GM21576 (cell line): Measurements from ENCODE around the gene SUGP2.
"Not testable (repeated sequence)": the region's sequence is repeated elsewhere in the genome, so short reads cannot be mapped to it uniquely, and the experiment has no call there.

Experiments
- ATAC-seq: cut with Tn5 transposase; IDR thresholded peaks from one replicate; pipeline ENCODE4 v1.9.1; 2021; ENCODE audit warnings: mild to moderate bottlenecking, moderate library complexity; ENCODE audit not compliant: unreplicated experiment

Gene SUGP2

DNA sequence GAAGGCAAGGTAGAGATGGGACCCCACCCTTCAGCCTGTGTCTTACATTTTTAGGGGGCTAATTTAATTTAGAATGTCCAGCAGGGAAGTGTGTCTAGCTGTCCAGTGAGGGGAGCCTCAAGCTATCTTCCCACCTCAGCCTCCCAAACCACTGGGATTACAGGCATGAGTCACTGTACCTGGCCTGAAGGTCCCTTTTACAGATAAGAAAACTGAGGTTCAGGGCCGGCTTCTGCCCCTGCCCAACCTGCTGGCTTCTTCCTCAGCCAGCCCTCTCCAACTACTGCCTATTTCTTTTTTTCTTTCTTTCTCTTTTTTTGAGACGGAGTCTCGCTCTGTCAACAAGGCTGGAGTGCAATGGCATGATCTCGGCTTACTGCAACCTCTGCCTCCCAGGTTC, 72.9 kb downstream of the SUGP2 start:
- no peak for ATAC-seq

DNA sequence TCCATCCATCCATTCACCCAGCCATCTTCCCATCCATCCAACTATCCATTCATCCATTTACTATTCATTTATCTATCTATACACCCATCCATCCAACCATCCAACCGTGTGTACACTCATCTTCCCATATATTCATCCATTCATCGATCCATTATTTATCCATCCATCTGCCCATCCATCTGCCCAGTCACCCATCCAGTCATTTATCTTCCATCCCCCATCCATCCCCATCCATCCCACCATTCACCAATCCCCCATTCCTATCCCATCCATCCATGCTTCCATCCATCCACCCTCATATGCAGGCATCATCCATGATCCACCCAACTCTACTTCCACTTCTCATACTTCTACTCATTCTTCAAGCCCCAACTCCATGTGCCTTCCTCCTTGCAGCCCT, 78.3 kb downstream of the SUGP2 start:
- ATAC-seq, result no peak

DNA sequence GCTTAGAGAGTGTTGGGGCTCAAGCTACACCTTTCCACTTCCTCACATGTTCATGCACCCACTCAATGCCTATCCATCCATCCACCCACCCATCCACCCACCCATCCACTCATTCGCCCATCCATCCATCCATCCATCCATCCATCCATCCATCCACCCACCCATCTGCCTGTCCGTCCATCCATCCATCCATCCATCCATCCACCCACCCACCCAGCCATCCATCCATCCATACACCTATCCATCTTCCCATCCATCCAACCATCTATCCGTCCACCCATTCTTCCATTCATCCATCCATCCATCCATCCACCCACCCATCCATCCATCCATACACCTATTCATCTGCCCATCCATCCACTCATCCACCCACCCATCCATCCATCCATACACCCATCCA, 79.2 kb downstream of the SUGP2 start:
- no peak for ATAC-seq

DNA sequence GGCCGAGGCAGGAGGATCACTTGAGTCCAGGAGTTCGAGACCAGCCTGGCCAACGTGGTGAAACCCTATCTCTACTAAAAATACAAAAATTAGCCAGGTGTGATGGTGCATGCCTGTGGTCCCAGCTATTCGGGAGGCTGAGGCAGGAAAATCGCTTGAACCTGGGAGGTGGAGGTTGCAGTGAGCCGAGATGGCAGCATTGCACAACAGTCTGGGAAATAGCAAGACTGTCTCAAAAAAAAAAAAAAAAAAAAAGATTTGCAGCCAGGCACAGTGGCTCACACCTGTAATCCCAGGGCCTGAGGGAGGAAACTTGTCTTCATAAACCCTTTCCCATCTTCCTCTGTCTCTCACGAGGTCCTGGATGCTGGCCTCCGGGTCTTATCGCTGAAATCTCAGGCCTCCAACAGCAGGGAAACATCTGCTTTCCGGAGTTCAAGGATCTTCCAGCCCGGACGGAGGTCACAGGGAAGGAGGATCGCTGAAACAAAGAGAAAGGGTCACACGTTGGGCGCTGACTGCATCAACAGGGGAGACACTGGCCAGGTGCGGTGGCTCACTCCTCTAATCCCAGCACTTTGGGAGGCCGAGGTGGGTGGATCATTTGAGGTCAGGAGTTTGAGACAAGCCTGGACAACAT, 80.8 kb downstream of the SUGP2 start:
- not testable (repeated sequence) for ATAC-seq

DNA sequence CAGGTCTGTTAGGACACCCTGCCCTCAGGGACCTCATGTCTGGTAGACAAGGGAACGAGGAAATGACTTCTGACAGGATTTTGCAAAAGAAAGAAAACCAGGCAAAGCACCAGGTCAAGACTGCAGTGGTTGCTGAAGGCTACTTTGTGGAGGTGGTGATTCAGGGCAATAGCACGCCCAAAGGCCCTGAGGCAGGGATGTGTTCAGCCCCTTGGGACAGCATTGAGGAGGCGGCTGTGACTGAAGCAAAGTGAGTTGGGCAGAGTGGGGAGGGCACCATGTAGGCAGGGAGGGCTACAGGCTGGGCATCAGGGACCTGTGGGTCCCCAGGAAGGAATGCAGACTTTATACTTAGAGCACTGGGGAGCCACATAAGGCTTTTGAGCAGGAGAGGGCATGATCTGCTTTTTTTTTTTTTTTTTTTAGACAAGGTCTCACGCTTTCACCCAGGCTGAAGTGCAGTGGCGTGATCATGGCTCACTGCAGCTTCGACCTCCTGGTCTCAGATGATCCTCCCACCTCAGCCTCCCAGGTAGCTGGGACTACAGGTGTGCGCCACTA, 81.5 kb downstream of the SUGP2 start:
- ATAC-seq, result no peak

DNA sequence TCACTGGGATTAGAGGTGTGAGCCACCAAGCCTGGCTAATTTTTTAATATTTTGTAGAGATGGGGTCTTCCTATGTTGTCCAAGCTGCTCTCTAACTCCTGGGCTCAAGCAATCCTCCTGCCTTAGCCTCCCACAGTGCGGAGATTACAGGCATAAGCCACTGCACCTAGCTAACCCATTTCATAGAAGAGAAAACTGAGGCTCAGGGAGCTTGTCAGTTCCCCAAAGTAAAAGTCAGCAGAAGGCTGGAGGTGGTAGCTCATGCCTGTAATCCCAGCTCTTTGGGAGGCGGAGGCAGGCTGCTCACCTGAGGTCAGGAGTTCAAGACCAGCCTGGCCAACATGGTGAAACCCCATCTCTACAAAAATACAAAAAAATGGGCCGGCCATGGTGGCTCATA, 83.5 kb downstream of the SUGP2 start:
- ATAC-seq, result no peak

DNA sequence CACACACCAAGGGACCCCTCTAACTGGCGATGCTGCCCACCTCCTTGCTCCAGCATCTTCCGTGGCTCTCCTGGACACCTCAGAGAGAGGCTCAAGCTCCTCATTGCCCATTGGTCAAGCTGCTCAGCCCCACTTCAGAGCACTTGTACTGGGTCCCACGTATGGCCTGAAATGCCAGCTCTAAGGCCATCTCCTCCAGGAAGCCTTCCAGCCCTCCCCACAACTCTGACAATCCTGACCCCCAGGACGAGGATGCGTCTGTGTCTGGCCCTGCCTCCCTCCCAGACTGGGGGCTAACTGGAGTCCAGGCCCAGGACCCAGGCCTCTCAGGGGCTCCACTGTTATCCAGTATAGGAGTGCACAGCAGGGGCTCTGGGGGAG, 84.4 kb downstream of the SUGP2 start:
- no peak for ATAC-seq

DNA sequence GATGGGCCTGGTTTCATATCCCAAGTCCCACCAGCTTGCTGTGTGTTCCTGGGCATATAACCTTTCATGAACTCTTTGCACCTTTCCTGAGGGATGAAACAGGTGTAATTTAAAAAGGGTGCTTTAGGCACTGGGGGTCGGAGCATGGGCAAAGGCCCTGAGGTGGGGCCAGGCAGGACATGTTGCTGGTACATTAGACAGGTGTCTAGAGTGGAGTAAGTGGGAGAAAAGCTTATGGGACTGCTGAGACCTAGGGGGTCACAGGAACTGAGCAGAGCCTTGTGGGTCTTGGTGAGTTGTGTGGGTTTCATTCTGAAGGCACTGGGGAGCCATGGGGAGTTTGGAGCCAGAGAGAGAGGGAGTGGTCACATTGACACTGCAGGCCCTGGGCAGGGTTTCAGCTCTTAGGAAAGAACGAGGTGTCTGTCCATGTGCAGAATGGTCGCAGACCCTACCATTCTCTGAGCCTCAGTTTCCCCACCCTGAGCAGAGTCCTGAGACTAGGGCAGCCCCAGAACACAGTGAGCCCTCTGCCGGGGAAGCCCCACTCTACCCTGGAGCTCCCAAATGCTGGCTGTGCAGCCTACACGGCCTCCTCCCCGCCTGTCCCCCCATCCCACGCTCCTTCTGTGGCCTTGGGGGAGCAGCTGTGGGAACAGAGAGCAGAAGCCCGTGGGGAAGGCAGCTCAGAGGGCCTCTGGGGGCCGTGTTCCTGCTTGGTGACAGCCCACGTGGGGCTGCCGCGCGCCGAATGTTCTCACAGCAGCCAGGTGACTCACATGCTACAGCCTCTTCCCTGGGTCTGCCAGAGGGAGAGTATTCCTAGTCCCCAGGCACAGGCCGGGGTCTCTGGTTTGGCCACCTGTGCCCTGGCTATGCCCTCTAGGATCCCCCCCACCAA, 85.0 kb downstream of the SUGP2 start:
- ATAC-seq, result no peak

DNA sequence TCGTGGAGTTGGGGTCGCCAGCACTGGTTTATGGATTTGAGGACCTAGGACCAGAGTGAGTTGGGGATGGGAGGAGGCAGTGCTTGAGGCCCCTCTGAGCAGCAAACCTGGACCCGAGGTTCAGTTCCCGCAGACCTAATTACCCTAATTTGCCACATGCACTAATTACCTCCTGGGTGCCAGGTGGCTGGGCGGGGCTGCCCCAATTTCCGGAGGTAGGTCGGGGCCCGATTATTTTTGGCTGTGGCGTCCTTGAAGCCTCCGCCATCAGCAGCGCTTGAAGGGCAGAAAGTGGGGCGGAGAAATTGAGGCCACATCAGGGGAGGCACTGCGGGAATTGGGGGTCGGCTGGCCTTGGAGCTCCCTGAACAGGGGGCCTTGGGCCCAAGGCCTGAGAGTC, 86.4 kb downstream of the SUGP2 start:
- ATAC-seq, result no peak

DNA sequence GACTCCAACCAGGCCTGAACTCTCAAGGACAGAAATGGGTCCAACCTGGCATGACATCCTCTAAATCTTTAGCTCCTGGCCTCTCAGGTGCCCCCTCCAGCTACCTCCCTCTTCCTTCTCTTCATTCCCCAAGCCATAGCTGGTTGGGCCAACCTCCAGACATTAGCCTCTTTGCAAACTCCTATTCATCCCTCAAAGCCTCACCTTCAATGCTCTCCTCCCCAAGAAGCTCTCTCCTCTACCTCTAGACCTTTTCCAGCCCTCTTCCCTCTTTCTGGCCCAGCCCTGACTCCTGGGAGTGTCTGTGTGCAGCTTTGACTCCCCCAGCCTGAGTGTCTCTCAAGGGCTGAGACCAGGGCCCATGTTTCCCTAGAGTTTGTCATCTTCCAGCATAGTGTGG, 87.0 kb downstream of the SUGP2 start:
- ATAC-seq, result no peak

DNA sequence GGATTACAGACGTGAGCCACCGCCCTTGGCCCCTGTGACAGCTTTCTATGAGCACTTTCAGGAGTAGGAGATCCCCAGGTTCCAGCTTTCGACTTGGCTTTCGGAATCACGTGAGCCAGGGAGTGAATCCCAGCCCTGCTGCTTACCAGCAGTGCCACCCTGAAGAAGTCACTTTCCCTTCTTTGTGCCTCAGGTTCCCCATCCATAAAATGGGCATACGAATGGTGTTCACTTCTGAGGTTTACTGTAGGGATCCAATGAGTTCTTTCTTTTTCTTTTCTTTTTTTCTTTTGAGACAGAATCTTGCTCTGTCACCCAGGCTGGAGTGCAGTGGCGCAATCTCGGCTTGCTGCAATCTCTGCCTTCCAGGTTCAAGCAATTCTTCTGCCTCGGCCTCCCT, 88.0 kb downstream of the SUGP2 start:
- ATAC-seq, result no peak

DNA sequence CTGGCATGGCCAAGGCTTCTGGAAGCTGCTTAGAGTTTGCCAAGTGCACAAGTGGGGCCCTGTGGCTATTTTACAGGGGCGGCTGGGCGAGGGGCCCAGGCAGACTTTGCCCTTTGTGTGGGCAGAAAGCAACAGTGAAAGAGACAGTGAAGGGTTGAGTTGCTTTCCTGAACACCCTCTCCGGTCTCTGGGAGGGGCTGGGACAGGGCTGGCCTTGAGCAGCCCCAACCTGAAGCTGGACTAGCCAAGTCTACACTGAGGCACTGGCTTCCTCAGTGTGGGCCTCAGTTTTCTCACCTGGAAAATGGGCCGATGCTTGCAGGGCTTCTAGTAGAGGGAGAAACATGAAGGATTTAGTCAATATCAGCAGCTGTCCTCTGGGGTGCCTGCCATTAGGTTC, 89.9 kb downstream of the SUGP2 start:
- ATAC-seq, result no peak

DNA sequence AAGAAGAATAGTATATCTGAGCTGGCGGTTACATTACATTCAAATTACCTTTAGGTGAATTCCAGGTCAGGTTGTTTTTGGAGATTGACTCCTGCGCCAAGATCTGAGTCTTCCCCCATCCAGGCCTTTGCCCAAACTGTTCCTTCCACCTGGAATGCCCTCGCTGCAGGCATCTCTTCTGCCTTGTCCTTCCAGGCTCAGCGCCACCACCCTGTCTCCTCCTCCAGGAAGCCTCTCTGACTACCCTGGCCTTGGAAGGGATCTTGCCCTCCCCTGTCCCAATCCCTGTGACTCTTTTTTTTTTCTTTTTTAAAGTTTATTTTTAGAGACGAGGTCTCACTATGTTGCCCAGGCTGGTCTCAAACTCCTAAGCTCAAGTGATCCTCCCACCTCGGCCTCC, 90.6 kb downstream of the SUGP2 start:
- ATAC-seq, result no peak

DNA sequence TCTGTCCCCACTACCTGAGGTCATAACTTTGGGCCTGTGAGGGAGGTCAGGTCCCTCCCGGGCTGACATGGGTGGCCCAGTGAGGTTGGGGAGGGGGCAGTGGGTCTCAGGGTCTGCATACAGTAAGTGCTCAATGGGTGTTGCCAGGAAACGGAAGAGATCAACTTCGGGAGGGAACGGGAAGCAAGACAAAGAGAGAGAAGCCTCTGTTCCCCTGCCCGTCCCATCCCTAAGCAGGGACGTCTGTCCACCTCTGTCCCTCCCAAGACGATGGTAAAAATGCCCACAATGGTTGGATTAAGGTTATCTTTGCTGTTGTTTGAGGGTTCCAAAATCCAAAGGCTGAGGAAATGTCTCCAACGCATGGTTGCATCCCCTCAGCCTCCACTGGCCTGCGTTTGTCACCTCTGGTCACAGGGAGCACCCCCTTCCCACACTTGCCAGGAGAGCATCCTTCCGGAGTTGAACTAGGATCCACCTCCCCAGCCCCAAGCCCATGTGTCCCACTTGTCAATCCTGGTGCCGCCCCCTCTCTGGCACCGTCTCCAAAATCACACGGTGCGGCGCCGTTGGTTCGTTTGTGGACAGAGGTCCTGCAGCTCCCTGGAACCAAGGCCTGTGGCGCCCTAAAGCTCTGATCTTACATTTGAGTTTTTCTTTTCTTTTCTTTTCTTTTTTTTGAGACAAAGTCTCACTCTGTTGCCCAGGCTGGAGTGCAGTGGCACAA, 91.5 kb downstream of the SUGP2 start:
- no peak for ATAC-seq
